ENCODE data around the gene ABO.

GRCh38 chr9:133323211-133323610, 48.2 kb upstream of the ABO start:
- TF ChIP-seq CTCF (IDR thresholded peaks at IDR 0.05): no peak
- TF ChIP-seq POLR2A (IDR thresholded peaks at IDR 0.05): no peak
- no peak for TF ChIP-seq POLR2AphosphoS5 (IDR thresholded peaks at IDR 0.05)
- no peak for TF ChIP-seq EP300 (IDR thresholded peaks at IDR 0.05)

All from suprapubic skin (tissue), 4 donors.